Measurements from ENCODE around the gene ATP9B. TPM values are rescaled to one million over a fixed set of nuclear protein-coding genes. Genes with fewer than 3 reads are reported as not detected.

Gene ATP9B
- total RNA-seq, 1 donor from 2014 or later, result 10.8 TPM

GRCh38 chr18:79056827-79057367 lies 12.3 kb upstream of the ATP9B start:
- no peaks in the 10 kb centered on the region for H3K36me3 ChIP-seq (ENCODE audit: control insufficient read depth, insufficient read depth, low read length)
- no peak for DNase-seq (ENCODE audit: low read depth)
- no peak for FAIRE-seq
- no peaks in the 10 kb centered on the region for H3K27me3 ChIP-seq (ENCODE audit: control insufficient read depth, insufficient read depth, low read length)
- TF ChIP-seq CTCF (IDR thresholded peaks at IDR 0.05; ENCODE audit: insufficient read depth, low read length, severe bottlenecking), result no peak
- no peak overlapping the region for H3K4me3 ChIP-seq (ENCODE audit: low read depth, low read length)

GRCh38 chr18:79058007-79058406 lies 11.2 kb upstream of the ATP9B start:
- FAIRE-seq, result no peak
- H3K36me3 ChIP-seq (ENCODE audit: control insufficient read depth, insufficient read depth, low read length), result no peaks in the 10 kb centered on the region
- DNase-seq (ENCODE audit: low read depth), result no peak
- TF ChIP-seq CTCF (IDR thresholded peaks at IDR 0.05; ENCODE audit: insufficient read depth, low read length, severe bottlenecking), result no peak
- no peak overlapping the region for H3K4me3 ChIP-seq (ENCODE audit: low read depth, low read length)
- H3K27me3 ChIP-seq (ENCODE audit: control insufficient read depth, insufficient read depth, low read length), result no peaks in the 10 kb centered on the region

- Histone ChIP-seq H3K36me3 (ENCODE audit: control insufficient read depth, insufficient read depth, low read length) (no peaks in the 10 kb centered on the region), H3K4me3 (ENCODE audit: low read depth, low read length) (no peak overlapping the region), H3K27me3 (ENCODE audit: control insufficient read depth, insufficient read depth, low read length) (no peaks in the 10 kb centered on the region)
- no peak for TF ChIP-seq CTCF (IDR thresholded peaks at IDR 0.05; ENCODE audit: insufficient read depth, low read length, severe bottlenecking)
- peak; percentile 96 for FAIRE-seq
- peak; percentile 95 for DNase-seq (ENCODE audit: low read depth)
These were observed 6.4 kb upstream of the ATP9B start for GRCh38 chr18:79062806-79063205.

- TF ChIP-seq CTCF (IDR thresholded peaks at IDR 0.05; ENCODE audit: insufficient read depth, low read length, severe bottlenecking), result no peak
- FAIRE-seq, result no peak
- no peak for DNase-seq (ENCODE audit: low read depth)
- Histone ChIP-seq H3K4me3 (ENCODE audit: low read depth, low read length) (no peak overlapping the region), H3K36me3 (ENCODE audit: control insufficient read depth, insufficient read depth, low read length) (no peaks in the 10 kb centered on the region), H3K27me3 (ENCODE audit: control insufficient read depth, insufficient read depth, low read length) (no peaks in the 10 kb centered on the region)
These were observed 5.0 kb upstream of the ATP9B start for GRCh38 chr18:79064228-79064627.

- H3K4me3 ChIP-seq (ENCODE audit: low read depth, low read length), result no peak overlapping the region
- H3K36me3 ChIP-seq (ENCODE audit: control insufficient read depth, insufficient read depth, low read length), result no peaks in the 10 kb centered on the region
- TF ChIP-seq CTCF (IDR thresholded peaks at IDR 0.05; ENCODE audit: insufficient read depth, low read length, severe bottlenecking), result no peak
- FAIRE-seq (no peak), DNase-seq (ENCODE audit: low read depth) (no peak)
- H3K27me3 ChIP-seq (ENCODE audit: control insufficient read depth, insufficient read depth, low read length), result no peaks in the 10 kb centered on the region
These were observed 3.4 kb upstream of the ATP9B start for GRCh38 chr18:79065802-79066201.

GRCh38 chr18:79067611-79068010 lies 1.6 kb upstream of the ATP9B start:
- DNase-seq (ENCODE audit: low read depth) (no peak), FAIRE-seq (no peak)
- Histone ChIP-seq H3K4me3 (ENCODE audit: low read depth, low read length) (no peak overlapping the region), H3K27me3 (ENCODE audit: control insufficient read depth, insufficient read depth, low read length) (no peaks in the 10 kb centered on the region), H3K36me3 (ENCODE audit: control insufficient read depth, insufficient read depth, low read length) (no peaks in the 10 kb centered on the region)
- TF ChIP-seq CTCF (IDR thresholded peaks at IDR 0.05; ENCODE audit: insufficient read depth, low read length, severe bottlenecking), result no peak
